ENCODE results near the gene VPS37B.
"Not testable (repeated sequence)": the region's sequence is repeated elsewhere in the genome, so short reads cannot be mapped to it uniquely, and the experiment has no call there.

Gene VPS37B

GRCh38 chr12:122895704-122896636 lies at the start of gene VPS37B:
Gene VPS37B, minus strand, starts transcription at chr12:122896124. Its CDS starts 62 bp downstream, at chr12:122896062.
- DNase-seq = peak; percentile 90

GRCh38 chr12:122944605-122945592 lies 49.0 kb upstream of the VPS37B start:
- no peak for DNase-seq

DNA sequence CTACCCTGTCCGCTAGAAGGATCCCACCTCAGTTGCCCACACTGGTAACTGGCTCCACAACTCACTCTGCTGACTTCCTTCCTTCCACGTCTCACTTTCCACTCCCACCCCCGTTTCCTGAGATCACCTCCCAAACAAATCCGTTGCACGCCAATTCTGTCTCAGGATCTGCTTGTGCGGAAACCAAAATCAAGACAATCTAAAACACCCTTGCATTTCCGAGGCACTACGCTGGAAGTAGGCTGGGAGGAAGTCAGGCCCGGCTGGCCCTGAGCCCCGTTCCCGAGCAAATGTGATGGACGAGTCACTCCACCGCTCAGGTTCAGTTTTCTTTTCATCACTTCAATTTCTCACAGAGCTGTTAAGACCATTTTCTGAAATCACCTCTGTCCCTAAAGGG lies 47.3 kb upstream of the VPS37B start:
- DNase-seq = no peak

DNA sequence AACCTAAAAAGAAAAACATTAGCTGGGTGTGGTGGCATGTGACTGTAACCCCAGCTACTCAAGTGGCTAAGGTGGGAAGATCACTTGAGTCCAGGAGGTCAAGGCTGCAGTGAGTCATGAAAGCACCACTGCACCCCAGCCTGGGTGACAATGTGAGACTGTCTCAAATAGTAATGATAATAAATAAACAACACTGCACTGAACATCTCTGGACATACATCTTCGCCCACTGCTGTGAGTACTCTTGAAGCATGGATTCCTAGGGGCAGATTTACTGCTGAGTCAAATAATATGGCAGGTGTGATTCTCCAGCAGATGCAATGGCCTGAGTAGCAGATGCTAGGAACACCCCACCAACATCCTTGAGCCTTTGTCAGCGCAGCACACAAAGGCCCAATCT lies 46.7 kb upstream of the VPS37B start:
- no peak for DNase-seq

DNA sequence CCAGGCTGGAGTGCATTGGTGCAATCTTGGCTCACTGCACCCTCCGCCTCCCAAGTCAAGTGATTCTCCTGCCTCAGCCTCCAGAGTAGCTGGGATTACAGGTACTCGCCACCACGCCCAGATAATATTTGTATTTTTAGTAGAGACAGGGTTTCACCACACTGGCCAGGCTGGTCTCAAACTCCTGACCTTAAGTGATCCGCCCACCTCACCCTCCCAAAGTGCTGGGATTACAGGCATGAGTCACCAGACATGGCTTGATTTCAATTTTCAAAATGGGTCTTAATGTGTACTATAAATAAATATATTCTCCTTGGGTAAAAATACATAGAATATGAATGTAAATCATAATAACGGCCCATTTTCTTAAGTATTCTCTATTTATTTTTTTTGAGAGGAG lies 45.4 kb upstream of the VPS37B start:
- DNase-seq = not testable (repeated sequence)

DNA sequence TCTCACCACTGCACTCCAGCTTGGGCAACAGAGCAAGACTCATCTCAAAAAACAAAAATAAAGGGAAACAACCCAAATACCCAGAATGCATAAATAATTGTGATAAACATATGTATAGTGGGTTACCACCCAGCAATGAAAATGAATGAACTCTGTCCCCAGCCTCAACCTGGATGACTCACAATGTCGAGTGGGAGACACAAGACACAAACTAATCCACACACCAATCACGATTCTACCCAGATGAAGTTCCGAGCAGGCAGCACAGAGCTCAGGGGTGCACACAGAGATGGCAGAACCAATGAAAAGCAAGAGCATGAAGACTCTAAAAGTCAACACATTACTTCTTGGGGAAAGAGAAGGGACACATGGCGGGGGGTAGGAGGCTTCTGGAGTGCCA lies 43.2 kb upstream of the VPS37B start:
- DNase-seq = no peak

GRCh38 chr12:122937622-122938091 lies 41.7 kb upstream of the VPS37B start:
- no peak for DNase-seq

GRCh38 chr12:122935318-122935717 lies 39.4 kb upstream of the VPS37B start:
- DNase-seq = no peak

GRCh38 chr12:122934722-122935121 lies 38.8 kb upstream of the VPS37B start:
- no peak for DNase-seq

DNA sequence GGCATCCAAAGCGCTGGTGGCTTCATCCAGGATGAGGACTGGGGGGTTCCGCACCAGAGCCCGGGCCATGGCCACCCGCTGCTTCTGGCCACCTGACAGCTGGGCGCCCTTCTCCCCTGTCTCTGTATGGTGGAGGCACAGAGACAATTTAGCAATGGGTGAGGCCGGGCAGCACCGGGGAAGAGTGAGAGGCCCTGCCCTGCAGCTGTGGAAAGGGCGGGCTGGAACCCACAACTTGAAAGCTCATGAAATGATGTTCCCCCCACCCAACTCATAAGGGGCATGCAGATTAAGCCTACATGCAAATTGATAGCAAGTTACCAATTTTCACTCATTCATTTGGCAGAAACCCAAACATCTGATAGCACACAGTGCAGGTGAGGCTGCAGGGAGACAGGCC lies 36.3 kb upstream of the VPS37B start:
- DNase-seq = no peak

- no peak for DNase-seq
These were observed 33.9 kb upstream of the VPS37B start for GRCh38 chr12:122929812-122930211.

DNA sequence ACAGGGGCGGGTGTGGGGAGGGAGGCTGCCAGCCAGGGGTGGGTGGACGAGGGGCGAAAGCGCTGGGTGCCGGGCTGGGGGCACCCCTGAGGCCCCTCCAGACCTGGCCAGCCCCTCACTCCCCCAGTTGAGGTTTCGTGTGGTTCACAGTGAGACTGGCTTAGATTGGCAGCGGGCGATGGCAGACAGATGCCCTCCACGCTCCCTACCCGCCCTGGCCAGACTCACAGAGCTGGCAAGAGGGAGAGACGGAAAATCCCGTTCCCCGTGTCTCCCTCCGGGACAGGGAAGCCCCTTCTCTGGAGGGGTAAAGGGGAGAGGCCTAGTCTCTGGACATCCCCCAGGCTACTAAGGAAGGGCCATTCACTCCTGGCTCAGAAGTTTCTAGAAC lies 33.2 kb upstream of the VPS37B start:
- no peak for DNase-seq

DNA sequence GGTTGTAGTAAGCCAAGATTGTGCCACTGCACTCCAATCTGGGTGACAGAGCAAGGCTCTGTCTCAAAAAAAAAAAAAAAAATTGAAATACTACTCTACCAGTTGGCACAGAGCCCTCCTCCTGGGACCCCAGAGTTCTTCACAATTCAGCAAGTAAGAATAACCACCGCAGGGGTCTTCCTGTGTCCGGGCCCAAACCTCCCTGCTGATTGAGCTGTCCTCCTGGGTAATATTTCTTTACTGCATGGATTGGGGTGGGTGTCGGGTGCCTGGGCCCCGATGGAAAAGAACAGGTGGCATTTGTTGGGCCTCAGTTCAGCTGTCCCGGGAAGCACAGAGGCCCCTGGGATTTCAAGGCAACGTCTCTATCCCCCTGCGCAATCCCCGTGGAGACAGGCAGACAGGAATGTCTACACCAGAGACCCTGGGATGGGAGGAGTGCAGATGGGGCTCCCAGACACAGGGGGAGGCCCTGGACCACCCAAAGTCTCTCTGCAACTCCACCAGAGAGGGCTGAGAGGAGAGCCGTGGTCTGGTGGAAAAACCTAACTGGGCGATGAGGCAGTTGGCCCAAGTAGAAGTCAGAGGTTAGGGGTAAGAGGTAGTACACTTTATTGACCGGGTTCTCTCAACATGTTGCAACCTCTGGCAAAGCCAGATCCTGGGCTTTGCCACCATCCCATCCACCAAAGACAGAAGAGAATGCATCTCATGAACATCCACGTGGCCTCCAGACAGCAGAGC lies 32.7 kb upstream of the VPS37B start:
- DNase-seq = no peak

GRCh38 chr12:122927756-122928403 lies 32.0 kb upstream of the VPS37B start:
- no peak for DNase-seq

GRCh38 chr12:122921917-122922316 lies 26.0 kb upstream of the VPS37B start:
- no peak for DNase-seq

DNA sequence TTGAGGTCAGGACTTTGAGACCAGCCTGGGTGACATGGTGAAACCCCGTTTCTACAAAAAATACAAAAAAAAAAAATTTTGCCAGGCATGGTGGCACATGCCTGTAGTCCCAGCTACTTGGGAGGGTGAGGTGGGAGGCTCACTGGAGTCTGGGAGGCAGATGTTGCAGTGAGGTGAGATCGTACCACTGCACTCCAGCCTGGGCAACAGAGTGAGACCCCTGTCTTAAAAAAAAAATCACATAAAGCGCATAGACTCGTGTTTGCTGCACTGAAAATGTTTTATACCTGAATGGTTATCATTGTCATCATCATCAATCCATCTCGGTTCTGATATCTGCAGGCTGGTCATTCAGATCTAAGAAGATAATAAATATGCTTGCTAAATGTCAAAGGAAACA lies 24.8 kb upstream of the VPS37B start:
- no peak for DNase-seq

DNA sequence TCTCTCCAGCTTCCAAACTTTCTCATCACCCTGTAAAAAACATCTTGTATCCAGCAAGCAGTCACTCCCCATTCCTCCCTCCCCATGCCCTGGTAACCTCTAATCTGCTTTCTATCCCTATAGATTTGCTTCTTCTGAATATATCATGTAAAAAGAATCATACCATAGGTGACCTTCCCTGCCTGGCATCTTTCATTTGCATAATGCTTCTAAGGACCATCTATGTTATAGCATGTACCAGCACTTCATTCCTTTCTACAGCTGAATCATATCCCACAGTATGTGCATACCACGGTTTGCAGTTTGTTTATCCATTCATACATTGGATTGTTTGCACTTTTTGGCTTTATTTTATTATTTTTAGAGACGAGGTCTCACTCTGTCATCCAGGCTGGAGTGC lies 22.9 kb upstream of the VPS37B start:
- no peak for DNase-seq

GRCh38 chr12:122917507-122918121 lies 21.7 kb upstream of the VPS37B start:
- no peak for DNase-seq

DNA sequence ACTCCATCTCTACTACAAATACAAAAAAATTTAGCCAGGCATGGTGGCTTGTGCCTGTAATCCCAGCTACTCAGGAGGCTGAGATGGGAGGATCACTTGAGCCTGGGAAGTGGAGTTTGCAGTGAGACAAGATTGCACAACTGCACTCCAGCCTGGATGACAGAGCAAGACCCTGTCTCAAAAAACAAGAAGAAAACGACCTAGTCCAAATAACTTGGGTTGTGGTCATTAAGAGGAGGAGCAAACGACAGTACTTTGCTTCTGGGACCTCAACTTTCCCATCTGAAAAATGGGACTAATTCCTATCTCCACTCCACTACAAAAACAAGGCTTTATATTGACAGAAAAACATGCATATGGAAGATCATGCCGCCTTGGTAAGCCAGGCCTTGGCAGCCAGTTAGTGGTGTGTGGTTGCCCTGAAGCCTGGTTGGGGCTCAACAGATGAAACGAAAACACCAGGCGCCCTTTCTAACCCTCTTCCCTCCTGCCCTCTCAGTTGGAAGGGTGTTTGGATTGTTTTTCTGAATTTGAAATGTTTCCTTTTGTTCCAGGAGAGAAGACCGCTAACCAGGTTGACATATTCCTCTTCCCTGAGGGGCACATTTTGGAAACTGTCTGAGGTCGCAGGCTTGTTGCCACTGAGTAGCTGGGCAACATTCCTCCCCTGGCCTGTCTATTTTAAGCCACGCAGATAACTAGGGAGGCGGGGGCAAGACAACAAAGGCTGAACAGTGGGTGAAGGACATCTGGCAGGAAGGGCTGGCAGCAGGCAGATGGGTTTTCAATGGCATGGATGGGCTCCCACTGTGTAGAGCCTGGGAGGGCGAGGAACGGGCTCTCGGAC lies 13.7 kb upstream of the VPS37B start:
- DNase-seq = no peak

- DNase-seq = no peak
These were observed 13.0 kb upstream of the VPS37B start for GRCh38 chr12:122908915-122909314.

- DNase-seq = not testable (repeated sequence)
These were observed 9.3 kb upstream of the VPS37B start for GRCh38 chr12:122905258-122905657.
